Astrocyte (in vitro differentiated cells and primary cell): Measurements from ENCODE around the gene IQCH.

Experiments used
- CTCF ChIP-seq: IDR thresholded peaks from 2 replicates; pipeline ENCODE4 v1.5.1; 2011; ENCODE audit warnings: low read depth, mild to moderate bottlenecking, inconsistent platforms, low read length, moderate library complexity; ENCODE audit not compliant: insufficient read depth
- EZH2 ChIP-seq: IDR thresholded peaks from 2 replicates; pipeline ENCODE4 v1.6.1; 2012; ENCODE audit warnings: mild to moderate bottlenecking, low read length, inconsistent platforms; ENCODE audit not compliant: insufficient read depth

GRCh38 chr15:67358391-67358790 lies 103.8 kb downstream of the IQCH start:
- TF ChIP-seq CTCF: no peak
- no peak for TF ChIP-seq EZH2
